Breast epithelium (tissue), 4 donors: ENCODE measurements around the gene RPL3. TPM values are rescaled to one million over a fixed set of nuclear protein-coding genes. Genes with fewer than 3 reads are reported as not detected.
A peak's percentile ranks its signal among the peaks of the same experiment; 100 is the strongest.

Experiments used
- DNase-seq, 2 donors: peaks; one replicate each; pipeline ENCODE4 v3.0.0-alpha.2; 2019; ENCODE audit warnings: low spot score in 2 of 2
- H3K27ac ChIP-seq, 2 donors: fragments of 200-600 bp; sonication (generic) in 1 of 2; one replicate each; pipeline ENCODE4 v1.5.1; 2016 to 2019; ENCODE audit warnings: mild to moderate bottlenecking in 1 of 2
- H3K27me3 ChIP-seq, 2 donors: fragments of 200-600 bp; sonication (generic) in 1 of 2; one replicate each; pipeline versions ENCODE4 v1.5.1 to v1.6.0; 2017 to 2019; ENCODE audit warnings: control low read depth in 1 of 2, mild to moderate bottlenecking in 1 of 2
- H3K36me3 ChIP-seq: fragments of 200-600 bp; one replicate; pipeline ENCODE4 v1.5.1; 2019
- H3K4me1 ChIP-seq, 2 donors: fragments of 200-600 bp; sonication (generic); one replicate each; pipeline ENCODE4 v1.5.1; 2016 to 2019; ENCODE audit warnings: control low read depth in 1 of 2
- H3K4me3 ChIP-seq, 3 donors: fragments of 200-600 bp; sonication (generic); 1 replicate in 2 of 3; 2 replicates in 1 of 3; pipeline ENCODE4 v1.5.1; 2016 to 2019; ENCODE audit warnings: mild to moderate bottlenecking in 3 of 3, moderate library complexity in 2 of 3
- H3K9me3 ChIP-seq, 2 donors: fragments of 200-600 bp; sonication (generic) in 1 of 2; one replicate each; pipeline ENCODE4 v1.5.1; 2016 to 2019; ENCODE audit warnings: control low read depth in 1 of 2
- POLR2A ChIP-seq: fragments of 450-650 bp; IDR thresholded peaks from one replicate; pipeline ENCODE4 v1.6.1; 2016; ENCODE audit warnings: antibody characterized with exemption, mild to moderate bottlenecking, moderate library complexity
- POLR2AphosphoS5 ChIP-seq, 3 donors: sonication (generic); formaldehyde crosslinking; IDR thresholded peaks; one replicate each; pipeline ENCODE4 v1.6.1; 2017; ENCODE audit warnings: antibody characterized with exemption in 3 of 3
- intact Hi-C: fragments of 100-400 bp; cut with DNase I; formaldehyde crosslinking; loops from one replicate; pipeline ENCODE4 v1.15.1; 2023; ENCODE audit warnings: low total_unique reads
- total RNA-seq, 3 donors: library from RNA; depleted of rRNA; stranded (reverse); fragments of >200 nt; gene quantifications; one replicate each; pipeline ENCODE4 v1.1.0, GENCODE V29; 2016
- TF ChIP-seq, protein P1 (sequence below), 3 donors: fragments of 450-650 bp; IDR thresholded peaks; one replicate each; pipeline ENCODE4 v1.5.1; 2016 to 2017; ENCODE audit warnings: antibody characterized with exemption in 3 of 3, mild to moderate bottlenecking in 3 of 3, moderate library complexity in 3 of 3

RPL3 gene
- total RNA-seq, 3 donors from 2014 or later = 1,827 to 3,262 (median 2,633) TPM

DNA sequence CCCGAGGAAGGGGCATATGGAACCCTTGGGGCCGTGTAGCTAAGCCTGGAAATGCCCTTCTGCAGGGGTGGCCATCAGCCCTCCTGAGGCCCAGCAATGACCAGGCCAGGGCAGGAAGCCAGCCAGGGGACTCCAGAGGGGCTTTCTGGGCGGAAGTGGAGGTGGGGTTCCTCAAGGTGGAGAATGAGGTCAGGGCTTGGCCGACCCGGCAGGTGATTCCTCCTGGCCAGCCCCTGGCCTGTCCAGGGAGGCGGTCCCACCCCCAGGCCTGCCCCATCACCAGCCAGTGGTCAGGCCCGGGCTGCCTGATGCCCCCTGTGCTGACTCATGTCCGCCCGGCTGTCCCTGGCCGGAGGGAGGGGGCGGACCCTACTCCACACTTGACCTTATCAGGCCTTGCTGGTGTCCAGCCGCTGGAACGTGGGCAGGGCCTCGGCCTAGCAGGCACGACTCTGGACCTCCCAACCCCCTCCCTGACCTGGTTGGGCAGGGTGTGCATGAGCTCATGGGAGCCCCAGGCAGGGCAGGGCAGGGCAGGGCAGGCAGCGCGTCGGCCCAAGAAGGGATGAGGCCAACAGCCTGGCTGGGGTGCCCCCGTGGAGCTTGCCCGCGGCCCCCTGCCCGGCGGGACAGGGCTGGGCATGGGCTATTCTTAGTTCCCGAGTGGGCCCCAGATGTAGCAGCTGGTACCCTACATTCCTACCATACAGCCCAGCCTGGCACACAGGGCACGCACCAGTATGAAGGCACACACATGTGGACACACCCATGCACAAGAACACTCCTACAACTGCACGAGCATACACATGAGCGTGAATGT, 35.9 kb downstream of the RPL3 start:
- Histone ChIP-seq H3K27ac (peak overlapping the region; percentile 85 to 92), H3K27me3 (no peaks in the 10 kb centered on the region), H3K9me3 (peaks cover 8 to 11% of the 10 kb centered on the region in 2 donors), H3K4me1 (peaks cover 0 to 6% of the 10 kb centered on the region in 2 donors), H3K4me3 (peak overlapping the region in 1 of 3 donors; percentile 25), H3K36me3 (no peaks in the 10 kb centered on the region)
- peak; percentile 84 to 87 for DNase-seq
- intact Hi-C loops = no loop called here
- TF ChIP-seq, protein P1, sequence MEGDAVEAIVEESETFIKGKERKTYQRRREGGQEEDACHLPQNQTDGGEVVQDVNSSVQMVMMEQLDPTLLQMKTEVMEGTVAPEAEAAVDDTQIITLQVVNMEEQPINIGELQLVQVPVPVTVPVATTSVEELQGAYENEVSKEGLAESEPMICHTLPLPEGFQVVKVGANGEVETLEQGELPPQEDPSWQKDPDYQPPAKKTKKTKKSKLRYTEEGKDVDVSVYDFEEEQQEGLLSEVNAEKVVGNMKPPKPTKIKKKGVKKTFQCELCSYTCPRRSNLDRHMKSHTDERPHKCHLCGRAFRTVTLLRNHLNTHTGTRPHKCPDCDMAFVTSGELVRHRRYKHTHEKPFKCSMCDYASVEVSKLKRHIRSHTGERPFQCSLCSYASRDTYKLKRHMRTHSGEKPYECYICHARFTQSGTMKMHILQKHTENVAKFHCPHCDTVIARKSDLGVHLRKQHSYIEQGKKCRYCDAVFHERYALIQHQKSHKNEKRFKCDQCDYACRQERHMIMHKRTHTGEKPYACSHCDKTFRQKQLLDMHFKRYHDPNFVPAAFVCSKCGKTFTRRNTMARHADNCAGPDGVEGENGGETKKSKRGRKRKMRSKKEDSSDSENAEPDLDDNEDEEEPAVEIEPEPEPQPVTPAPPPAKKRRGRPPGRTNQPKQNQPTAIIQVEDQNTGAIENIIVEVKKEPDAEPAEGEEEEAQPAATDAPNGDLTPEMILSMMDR (IDR thresholded peaks at IDR 0.05) = no peak
- TF ChIP-seq POLR2A (no peak), POLR2AphosphoS5 (IDR thresholded peaks at IDR 0.05) (peak in 2 of 3 donors; percentile 12 to 57)

DNA sequence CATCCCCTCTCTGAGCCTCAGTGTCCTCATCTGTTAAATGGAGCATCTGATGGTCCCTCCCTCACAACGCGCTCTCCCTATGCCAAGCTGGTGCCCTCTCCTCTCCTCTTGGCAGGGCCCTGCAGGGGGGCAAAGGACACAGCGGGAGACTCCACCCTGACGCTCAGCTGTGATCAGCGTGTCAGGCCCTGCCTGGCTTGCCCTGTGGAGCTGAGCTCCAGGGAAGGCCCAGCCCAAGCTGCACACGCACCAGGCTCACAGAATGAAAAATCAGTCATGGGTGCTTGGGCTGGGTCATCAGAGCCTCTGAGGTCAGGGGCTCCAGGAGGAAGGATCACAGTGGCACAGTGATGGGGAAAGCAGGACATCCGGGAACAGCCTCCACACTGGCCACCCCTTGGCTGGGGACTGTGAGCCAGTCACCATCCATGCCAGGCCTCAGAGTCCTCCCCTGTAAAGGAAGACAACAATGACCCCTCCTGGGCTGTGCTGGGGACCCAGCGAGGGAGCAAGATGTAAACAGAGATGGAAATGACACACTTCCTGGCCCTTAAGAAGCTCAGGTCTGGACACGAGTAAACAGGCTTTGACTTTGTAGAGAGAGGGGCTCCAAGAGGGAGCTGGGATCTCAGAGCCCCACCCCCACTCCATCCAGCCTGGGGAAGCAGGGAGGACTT, 36.6 kb downstream of the RPL3 start:
- intact Hi-C loops = no loop called here
- no peaks in the 10 kb centered on the region for H3K36me3 ChIP-seq
- peaks cover 0 to 6% of the 10 kb centered on the region in 2 donors for H3K4me1 ChIP-seq
- H3K27ac ChIP-seq = peak overlapping the region; percentile 85 to 92
- peaks cover 8 to 11% of the 10 kb centered on the region in 2 donors for H3K9me3 ChIP-seq
- no peak for DNase-seq
- TF ChIP-seq, protein P1 (IDR thresholded peaks at IDR 0.05) = no peak
- peak in 1 of 3 donors; percentile 27 for TF ChIP-seq POLR2AphosphoS5 (IDR thresholded peaks at IDR 0.05)
- H3K27me3 ChIP-seq = no peaks in the 10 kb centered on the region
- no peak overlapping the region for H3K4me3 ChIP-seq

GRCh38 chr22:39281126-39281525, 38.3 kb downstream of the RPL3 start:
- no peak for DNase-seq
- H3K4me3 ChIP-seq = no peak overlapping the region
- peaks cover 0 to 6% of the 10 kb centered on the region in 2 donors for H3K4me1 ChIP-seq
- H3K27ac ChIP-seq = peak overlapping the region in 1 of 2 donors; percentile 7
- TF ChIP-seq POLR2AphosphoS5 (IDR thresholded peaks at IDR 0.05) (no peak), POLR2A (no peak)
- TF ChIP-seq, protein P1 (IDR thresholded peaks at IDR 0.05) = no peak
- H3K27me3 ChIP-seq = no peaks in the 10 kb centered on the region
- intact Hi-C loops = no loop called here
- no peaks in the 10 kb centered on the region for H3K36me3 ChIP-seq
- peaks cover 8 to 11% of the 10 kb centered on the region in 2 donors for H3K9me3 ChIP-seq

GRCh38 chr22:39280250-39280649, 39.2 kb downstream of the RPL3 start:
- Histone ChIP-seq H3K4me3 (no peak overlapping the region), H3K27me3 (no peaks in the 10 kb centered on the region), H3K4me1 (peaks cover 0 to 6% of the 10 kb centered on the region in 2 donors), H3K27ac (no peak overlapping the region), H3K9me3 (peaks cover 8 to 10% of the 10 kb centered on the region in 2 donors), H3K36me3 (no peaks in the 10 kb centered on the region)
- intact Hi-C loops = no loop called here
- TF ChIP-seq POLR2AphosphoS5 (IDR thresholded peaks at IDR 0.05) (no peak), POLR2A (no peak)
- TF ChIP-seq, protein P1 (IDR thresholded peaks at IDR 0.05) = no peak
- DNase-seq = no peak
